22Rv1 (cell line): ENCODE measurements around the gene THAP4.

Experiments
- H3K27ac ChIP-seq: fragments of 450-650 bp; 2 replicates; pipeline ENCODE4 v1.5.1; 2017
- CTCF ChIP-seq: fragments of 450-650 bp; IDR thresholded peaks from 2 replicates; pipeline ENCODE4 v1.5.1; 2017; ENCODE audit warnings: mild to moderate bottlenecking
- ZFX ChIP-seq: fragments of 450-650 bp; IDR thresholded peaks from 2 replicates; pipeline ENCODE4 v1.6.1; 2017; ENCODE audit warnings: antibody characterized with exemption, borderline replicate concordance

Gene THAP4

GRCh38 chr2:241620419-241620769 is 16.6 kb downstream of the THAP4 start:
- no peak overlapping the region for H3K27ac ChIP-seq
- no peak for TF ChIP-seq ZFX
- no peak for TF ChIP-seq CTCF

DNA sequence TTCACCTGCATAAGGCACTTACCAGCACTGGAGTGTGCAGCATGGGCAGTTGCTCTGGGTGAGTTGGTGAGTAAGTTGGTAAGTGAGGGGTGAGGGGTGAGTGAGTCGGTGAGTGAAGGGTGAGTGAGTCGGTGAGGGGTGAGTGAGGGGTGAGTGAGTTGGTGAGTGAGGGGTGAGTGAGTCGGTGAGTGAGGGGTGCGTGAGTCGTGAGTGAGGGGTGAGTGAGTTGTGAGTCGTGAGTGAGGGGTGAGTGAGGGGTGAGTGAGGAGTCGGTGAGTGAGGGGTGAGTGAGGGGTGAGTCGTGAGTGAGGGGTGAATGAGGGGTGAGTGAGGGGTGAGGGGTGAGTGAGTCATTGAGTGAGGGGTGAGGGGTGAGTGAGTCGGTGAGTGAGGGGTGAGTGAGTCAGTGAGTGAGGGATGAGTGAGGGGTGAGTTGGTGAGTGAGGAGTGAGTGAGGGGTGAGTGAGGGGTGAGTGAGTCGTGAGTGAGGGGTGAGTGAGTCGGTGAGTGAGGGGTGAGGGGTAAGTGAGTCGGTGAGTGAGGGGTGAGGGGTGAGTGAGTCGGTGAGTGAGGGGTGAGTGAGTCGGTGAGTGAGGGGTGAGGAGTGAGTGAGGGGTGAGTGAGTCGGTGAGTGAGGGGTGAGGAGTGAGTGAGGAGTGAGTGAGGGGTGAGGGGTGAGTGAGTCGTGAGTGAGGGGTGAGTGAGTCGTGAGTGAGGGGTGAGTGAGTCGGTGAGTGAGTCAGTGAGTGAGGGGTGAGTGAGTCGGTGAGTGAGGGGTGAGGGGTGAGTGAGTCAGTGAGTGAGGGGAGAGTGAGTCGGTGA is 17.1 kb downstream of the THAP4 start:
- no peak overlapping the region for H3K27ac ChIP-seq

GRCh38 chr2:241618829-241619228 is 18.1 kb downstream of the THAP4 start:
- H3K27ac ChIP-seq: no peak overlapping the region

More for the DNA sequence above, 17.1 kb downstream of the THAP4 start:
- no peak for TF ChIP-seq CTCF
- no peak for TF ChIP-seq ZFX

GRCh38 chr2:241618296-241618805 is 18.6 kb downstream of the THAP4 start:
- no peak overlapping the region for H3K27ac ChIP-seq

More at GRCh38 chr2:241618829-241619228, 18.1 kb downstream of the THAP4 start:
- TF ChIP-seq CTCF (no peak), ZFX (no peak)

DNA sequence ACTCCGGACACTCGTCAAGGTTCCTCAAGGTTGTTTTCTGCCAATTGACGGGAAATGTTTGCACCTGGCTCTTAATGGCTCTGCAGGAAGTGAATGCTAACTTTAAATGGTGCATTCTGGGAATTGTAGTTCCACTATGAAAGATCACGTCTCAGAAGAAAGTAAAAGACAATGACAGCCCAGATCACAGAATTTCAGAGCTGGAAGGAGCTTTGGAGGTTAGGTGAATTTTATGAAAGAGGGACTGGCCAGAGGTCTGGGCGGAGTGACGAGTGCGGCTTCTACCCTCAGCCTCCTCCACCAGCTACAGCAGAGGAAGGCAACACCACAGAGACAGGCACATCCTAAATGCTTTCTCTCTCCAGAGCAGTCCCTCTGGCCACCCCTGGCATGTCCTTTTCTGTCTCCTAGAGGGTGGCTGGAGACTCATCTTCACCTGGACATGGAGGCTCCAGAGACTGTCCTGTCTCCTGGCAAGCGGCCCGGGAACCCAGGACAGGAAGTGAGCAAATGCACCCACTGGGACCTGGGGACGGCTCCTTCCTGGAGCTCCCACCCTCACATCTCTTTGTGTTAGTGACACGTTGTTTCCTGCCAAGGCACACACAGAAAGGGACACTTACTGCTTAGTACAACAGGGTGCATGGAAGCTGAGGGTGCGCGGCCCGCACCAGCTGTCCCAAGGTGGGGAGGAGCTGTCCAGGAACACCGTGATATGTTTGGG is 19.4 kb downstream of the THAP4 start:
- no peak overlapping the region for H3K27ac ChIP-seq
- TF ChIP-seq ZFX: no peak
- no peak for TF ChIP-seq CTCF

More at GRCh38 chr2:241618296-241618805, 18.6 kb downstream of the THAP4 start:
- TF ChIP-seq CTCF (no peak), ZFX (no peak)

GRCh38 chr2:241616168-241617125 is 20.5 kb downstream of the THAP4 start:
- H3K27ac ChIP-seq: no peak overlapping the region
- TF ChIP-seq CTCF (no peak), ZFX (no peak)
